HFF-Myc (cell line): ENCODE data around the gene AFMID.
A peak's percentile ranks its signal among the peaks of the same experiment; 100 is the strongest.
"Not testable (repeated sequence)": the region's sequence is repeated elsewhere in the genome, so short reads cannot be mapped to it uniquely, and the experiment has no call there.

Experiments
- DNase-seq: peaks from one replicate; pipeline ENCODE4 v3.0.0-alpha.2; 2011; ENCODE audit warnings: low read depth; ENCODE audit errors: extremely low read depth
- H3K4me3 ChIP-seq: replicated peaks from 2 replicates; pipeline ENCODE4 v1.5.1; 2011; ENCODE audit warnings: low read depth, mild to moderate bottlenecking, control low read depth, low read length
- TF ChIP-seq, protein P1 (sequence below): IDR thresholded peaks from 2 replicates; pipeline ENCODE4 v1.5.1; 2012; ENCODE audit warnings: mild to moderate bottlenecking, low read depth, low read length, control low read depth; ENCODE audit errors: missing control alignments

The AFMID gene, protein sequence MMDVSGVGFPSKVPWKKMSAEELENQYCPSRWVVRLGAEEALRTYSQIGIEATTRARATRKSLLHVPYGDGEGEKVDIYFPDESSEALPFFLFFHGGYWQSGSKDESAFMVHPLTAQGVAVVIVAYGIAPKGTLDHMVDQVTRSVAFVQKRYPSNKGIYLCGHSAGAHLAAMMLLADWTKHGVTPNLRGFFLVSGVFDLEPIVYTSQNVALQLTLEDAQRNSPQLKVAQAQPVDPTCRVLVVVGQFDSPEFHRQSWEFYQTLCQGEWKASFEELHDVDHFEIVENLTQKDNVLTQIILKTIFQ

DNA sequence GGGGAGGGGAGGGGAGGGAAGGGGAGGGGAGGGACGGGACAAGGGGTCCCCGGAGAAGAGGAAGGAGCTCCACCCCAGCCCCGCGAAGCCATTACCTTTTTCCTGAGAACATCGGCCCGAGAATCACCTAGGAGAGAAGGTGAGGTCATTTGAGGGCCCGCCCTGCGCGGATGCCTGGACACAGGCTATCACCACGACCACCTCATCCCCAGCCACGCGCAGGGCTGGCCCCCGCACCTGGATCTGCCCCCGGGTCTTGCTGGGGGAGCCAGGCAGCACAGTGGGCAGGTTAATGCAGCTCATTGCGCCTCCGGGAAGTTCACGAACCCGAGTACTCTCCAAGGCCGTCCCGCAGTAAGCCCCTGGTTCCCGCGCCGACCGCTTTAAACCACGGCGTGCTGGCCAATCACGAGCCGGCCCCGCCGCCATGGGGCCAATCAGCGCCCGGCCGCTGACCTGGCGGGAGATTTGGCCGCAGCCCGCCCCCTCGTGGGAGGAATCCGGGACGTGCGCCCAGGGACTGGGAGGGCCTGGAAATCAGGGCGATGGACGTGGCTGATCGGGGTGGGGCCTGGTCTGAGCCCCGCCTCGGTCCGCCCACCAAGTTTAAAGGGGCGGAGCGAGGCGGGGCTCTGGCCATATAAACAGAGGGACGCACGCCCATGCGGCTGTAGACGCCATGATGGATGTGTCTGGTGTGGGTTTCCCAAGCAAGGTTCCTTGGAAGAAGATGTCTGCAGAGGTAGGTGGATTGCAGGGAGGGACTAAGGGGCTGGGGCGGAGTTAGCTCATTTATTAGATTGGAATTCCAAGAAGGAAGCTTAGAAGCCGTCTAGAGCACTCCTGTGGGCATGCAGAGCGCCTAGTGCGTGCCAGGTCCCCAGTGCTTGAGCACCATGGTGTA, at the start of gene AFMID, which contains the start of gene TK1:
Gene AFMID (plus strand): TSS at position 671 of the 904 bp plus-strand sequence. CDS start 9 bp downstream, at position 680.
Gene TK1 (minus strand): TSS at position 361 of the 904 bp plus-strand sequence. CDS start 58 bp downstream, at position 303.
- TF ChIP-seq, protein P1, sequence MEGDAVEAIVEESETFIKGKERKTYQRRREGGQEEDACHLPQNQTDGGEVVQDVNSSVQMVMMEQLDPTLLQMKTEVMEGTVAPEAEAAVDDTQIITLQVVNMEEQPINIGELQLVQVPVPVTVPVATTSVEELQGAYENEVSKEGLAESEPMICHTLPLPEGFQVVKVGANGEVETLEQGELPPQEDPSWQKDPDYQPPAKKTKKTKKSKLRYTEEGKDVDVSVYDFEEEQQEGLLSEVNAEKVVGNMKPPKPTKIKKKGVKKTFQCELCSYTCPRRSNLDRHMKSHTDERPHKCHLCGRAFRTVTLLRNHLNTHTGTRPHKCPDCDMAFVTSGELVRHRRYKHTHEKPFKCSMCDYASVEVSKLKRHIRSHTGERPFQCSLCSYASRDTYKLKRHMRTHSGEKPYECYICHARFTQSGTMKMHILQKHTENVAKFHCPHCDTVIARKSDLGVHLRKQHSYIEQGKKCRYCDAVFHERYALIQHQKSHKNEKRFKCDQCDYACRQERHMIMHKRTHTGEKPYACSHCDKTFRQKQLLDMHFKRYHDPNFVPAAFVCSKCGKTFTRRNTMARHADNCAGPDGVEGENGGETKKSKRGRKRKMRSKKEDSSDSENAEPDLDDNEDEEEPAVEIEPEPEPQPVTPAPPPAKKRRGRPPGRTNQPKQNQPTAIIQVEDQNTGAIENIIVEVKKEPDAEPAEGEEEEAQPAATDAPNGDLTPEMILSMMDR = peak; percentile 76
- DNase-seq = peak; percentile 85
- peak within 1 kb of the TSS; percentile 70 for H3K4me3 ChIP-seq

DNA sequence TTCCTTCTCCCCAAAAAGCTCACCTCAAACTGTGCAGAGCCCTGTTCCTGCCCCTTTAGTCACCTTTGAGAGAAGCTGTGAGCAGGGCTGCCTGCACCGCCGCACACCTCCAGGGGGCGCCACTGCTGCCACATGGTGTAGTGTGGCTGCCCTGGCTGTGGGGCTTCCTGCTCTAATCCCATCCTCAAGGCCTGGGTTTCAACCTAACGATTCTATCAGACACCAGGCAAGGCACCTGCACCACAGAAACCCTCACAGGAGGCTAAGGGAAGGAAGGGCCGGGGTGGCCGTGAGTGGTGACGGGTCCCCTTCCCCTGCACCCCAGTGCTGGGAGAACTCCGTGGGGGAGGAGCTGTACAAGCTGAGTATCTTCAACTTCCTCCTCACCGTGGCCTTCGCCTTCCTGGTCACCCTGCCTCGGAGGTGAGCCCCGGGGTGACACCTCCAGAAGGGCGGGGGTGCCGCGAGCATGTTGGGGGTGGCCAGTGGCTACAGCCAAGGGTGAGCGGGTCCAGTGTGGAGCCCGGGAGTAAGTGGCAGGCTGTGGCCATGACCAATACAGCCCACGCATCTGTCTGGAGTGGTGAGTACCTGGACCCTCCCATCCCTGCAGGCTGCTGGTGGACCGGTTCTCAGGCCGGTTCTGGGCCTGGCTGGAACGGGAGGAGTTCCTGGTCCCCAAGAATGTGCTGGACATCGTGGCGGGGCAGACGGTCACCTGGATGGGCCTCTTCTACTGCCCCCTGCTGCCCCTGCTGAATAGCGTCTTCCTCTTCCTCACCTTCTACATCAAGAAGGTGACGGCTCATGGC, 49.6 kb upstream of the AFMID start:
- TF ChIP-seq, protein P1 = peak; percentile 62
- no peak for DNase-seq
- no peak overlapping the region for H3K4me3 ChIP-seq

DNA sequence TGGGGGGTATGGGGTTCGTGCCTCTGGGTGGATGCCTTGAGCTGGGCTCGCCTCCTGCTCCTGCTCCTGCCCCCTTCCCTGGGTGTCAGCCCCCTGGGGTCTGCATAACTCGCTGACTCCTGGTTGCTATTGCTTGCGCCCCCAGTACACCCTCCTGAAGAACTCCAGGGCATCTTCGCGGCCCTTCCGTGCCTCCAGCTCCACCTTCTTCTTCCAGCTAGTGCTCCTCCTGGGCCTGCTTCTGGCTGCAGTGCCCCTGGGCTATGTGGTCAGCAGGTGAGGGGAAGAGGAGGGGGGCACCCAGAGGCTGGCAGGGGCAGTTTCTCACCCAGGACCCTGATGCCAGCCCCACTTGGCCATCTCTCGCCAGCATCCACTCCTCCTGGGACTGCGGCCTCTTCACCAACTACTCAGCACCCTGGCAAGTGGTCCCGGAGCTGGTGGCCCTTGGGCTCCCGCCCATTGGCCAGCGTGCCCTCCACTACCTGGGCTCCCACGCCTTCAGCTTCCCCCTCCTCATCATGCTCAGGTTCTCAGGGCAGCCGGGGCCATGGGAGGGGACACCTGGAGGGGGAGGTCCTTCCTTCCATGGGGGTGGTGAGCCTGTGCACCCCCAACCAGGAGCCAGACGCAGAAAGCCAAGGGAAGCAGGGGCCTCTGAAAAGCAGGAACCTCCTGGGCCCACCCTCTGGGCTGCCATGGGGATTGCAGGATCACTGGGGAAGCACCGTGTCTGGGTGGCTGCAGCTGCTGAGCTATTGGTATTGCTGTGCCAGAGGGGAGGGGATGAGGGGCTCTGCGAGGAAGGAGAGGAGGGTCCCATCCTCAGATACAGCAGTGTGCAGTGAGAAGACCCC, 48.7 kb upstream of the AFMID start:
- no peak for DNase-seq
- TF ChIP-seq, protein P1 = no peak
- H3K4me3 ChIP-seq = no peak overlapping the region

DNA sequence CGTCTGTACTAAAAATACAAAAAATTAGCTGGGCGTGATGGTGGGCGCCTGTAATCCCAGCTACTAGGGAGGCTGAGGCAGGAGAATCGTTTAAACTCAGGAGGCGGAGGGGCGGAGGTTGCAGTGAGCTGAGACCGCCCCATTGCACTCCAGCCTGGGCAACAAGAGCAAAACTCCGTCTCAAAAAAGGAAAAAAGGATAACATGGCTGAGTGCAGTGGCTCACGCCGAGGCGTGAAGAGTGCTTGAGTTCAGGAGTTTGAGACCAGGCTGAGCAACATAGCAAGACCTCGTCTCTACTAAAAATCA, 47.3 kb upstream of the AFMID start:
- H3K4me3 ChIP-seq, DNase-seq: not testable (repeated sequence)

DNA sequence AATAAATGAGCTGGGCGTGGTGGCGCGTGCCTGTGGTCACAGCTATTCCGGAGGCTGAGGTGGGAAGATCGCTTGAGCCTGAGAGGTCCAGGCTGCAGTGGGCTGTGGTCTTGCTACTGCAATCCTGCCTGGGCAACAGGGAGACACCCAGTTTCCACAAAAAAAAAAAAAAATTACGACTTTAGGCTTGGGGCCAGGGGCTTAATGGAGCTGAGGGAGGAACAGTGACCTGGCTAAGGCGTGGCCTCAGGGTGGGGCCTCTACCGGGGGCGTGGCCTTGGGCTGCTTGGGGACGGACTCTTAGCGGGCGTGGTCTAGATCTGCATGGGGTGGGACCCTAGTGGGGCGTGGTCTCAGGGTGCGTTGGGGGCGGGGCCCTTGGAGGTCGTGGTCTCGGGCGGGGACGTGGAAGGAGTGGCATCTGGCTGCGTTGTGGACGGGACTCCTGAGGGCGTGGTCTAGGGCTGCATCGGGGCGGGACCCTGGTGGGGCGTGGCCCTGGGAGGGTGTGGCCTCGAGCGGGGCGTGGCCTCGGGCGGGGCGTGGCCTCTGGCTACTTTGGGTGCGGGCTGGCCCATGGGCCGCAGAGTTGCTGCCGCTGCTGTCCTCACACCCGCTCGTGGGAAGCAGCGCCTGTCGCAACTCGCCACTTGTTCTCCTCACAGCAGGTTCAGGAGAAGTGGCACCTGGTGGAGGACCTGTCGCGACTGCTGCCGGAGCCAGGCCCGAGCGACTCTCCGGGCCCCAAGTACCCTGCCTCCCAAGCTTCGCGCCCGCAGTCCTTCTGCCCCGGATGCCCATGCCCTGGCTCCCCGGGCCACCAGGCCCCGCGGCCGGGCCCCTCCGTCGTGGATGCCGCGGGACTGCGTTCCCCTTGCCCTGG, 46.8 kb upstream of the AFMID start:
- DNase-seq = peak; percentile 78
- TF ChIP-seq, protein P1 = no peak

DNA sequence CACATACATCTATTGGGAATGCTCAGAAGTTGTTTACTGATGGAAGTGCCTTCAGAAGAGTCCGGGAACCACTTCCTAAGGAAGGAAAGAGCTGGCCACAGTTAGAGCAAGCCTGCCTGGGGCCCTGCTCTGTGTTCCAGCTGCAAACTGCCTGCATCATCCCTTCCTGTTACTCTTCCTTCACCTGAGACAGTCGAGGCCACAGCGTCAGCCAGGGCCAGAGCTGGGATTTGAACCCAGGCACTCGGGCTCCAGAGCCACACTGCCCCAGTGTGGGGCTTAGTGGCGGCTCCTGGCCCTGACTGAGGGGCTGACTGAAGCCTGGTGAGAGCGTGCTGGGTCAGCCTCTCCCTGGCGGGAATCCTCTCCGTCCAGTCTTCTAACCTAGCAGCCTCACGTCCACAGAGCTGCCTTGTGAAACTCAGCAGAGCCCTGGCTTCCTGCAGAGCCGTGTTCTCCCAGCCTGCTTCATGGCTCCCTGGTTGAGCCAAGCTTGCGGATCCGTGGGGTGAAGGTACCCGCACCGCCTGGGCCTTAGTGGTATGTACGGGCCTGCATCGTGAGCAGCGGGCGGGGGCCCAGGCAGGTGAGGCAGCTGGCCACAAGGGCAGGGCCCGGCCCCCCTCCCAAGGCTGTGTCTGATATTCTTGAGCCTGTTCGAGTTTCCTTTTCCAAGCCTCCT, 45.6 kb upstream of the AFMID start:
- TF ChIP-seq, protein P1 = no peak
- no peak for DNase-seq
- no peak overlapping the region for H3K4me3 ChIP-seq

More for the DNA sequence above, 46.8 kb upstream of the AFMID start:
- no peak overlapping the region for H3K4me3 ChIP-seq
